BLaER1 (cell line): ENCODE measurements around the gene GTF3C1.

Source experiments
- H3K27ac ChIP-seq: shearing (Covaris generic); formaldehyde crosslinking; 2 replicates; pipeline ENCODE4 v1.8.1; 2022
- H3K27me3 ChIP-seq: shearing (Covaris generic); formaldehyde crosslinking; 2 replicates; pipeline ENCODE4 v1.8.1; 2022
- H3K36me3 ChIP-seq: shearing (Covaris generic); formaldehyde crosslinking; 2 replicates; pipeline ENCODE4 v1.8.1; 2022
- H3K4me1 ChIP-seq: shearing (Covaris generic); formaldehyde crosslinking; 2 replicates; pipeline ENCODE4 v1.8.1; 2022
- H3K4me2 ChIP-seq: shearing (Covaris generic); formaldehyde crosslinking; 2 replicates; pipeline ENCODE4 v1.8.1; 2022
- H3K4me3 ChIP-seq: shearing (Covaris generic); formaldehyde crosslinking; 2 replicates; pipeline ENCODE4 v1.8.1; 2022
- H3K9ac ChIP-seq: shearing (Covaris generic); formaldehyde crosslinking; 2 replicates; pipeline ENCODE4 v1.8.1; 2022
- H3K9me3 ChIP-seq: shearing (Covaris generic); formaldehyde crosslinking; 2 replicates; pipeline ENCODE4 v1.8.1; 2022
- H4K20me1 ChIP-seq: shearing (Covaris generic); formaldehyde crosslinking; 2 replicates; pipeline ENCODE4 v1.8.1; 2022
- Cebpa-rat ChIP-seq: shearing (Covaris generic); IDR thresholded peaks from 2 replicates; pipeline ENCODE4 v1.8.1; 2022

GTF3C1 gene

GRCh38 chr16:27425961-27426360, 123.8 kb downstream of the GTF3C1 start:
- H3K4me1 ChIP-seq: peaks cover 67% of the 10 kb centered on the region
- H3K4me2 ChIP-seq: peak overlapping the region; percentile 89
- H3K9ac ChIP-seq: no peak overlapping the region
- no peaks in the 10 kb centered on the region for H3K36me3 ChIP-seq
- peak overlapping the region; percentile 84; the same call in 1 of the 2 replicates for H3K27ac ChIP-seq
- no peak overlapping the region for H3K4me3 ChIP-seq
- peaks cover 21% of the 10 kb centered on the region for H3K9me3 ChIP-seq
- no peak for TF ChIP-seq Cebpa-rat
- H3K27me3 ChIP-seq: no peaks in the 10 kb centered on the region
- H4K20me1 ChIP-seq: no peaks in the 10 kb centered on the region

- Histone ChIP-seq H3K36me3 (no peaks in the 10 kb centered on the region), H3K27me3 (no peaks in the 10 kb centered on the region), H3K9me3 (peaks cover 24% of the 10 kb centered on the region), H3K9ac (no peak overlapping the region), H3K4me2 (peak overlapping the region; percentile 89; the same call in 1 of the 2 replicates), H4K20me1 (no peaks in the 10 kb centered on the region), H3K27ac (peak overlapping the region; percentile 84; the same call in 1 of the 2 replicates), H3K4me3 (no peak overlapping the region), H3K4me1 (peaks cover 57% of the 10 kb centered on the region)
- no peak for TF ChIP-seq Cebpa-rat
Observed at GRCh38 chr16:27424772-27425498, 124.8 kb downstream of the GTF3C1 start.

- Histone ChIP-seq H3K27me3 (no peaks in the 10 kb centered on the region), H3K4me2 (no peak overlapping the region), H3K27ac (no peak overlapping the region), H3K9ac (no peak overlapping the region), H3K9me3 (peaks cover 24% of the 10 kb centered on the region), H3K4me1 (peaks cover 29% of the 10 kb centered on the region), H3K4me3 (no peak overlapping the region), H4K20me1 (no peaks in the 10 kb centered on the region), H3K36me3 (no peaks in the 10 kb centered on the region)
- no peak for TF ChIP-seq Cebpa-rat
Observed at GRCh38 chr16:27421961-27422740, 127.6 kb downstream of the GTF3C1 start.

- TF ChIP-seq Cebpa-rat: no peak
- Histone ChIP-seq H3K27ac (no peak overlapping the region), H3K9me3 (peaks cover 12% of the 10 kb centered on the region), H3K4me3 (no peak overlapping the region), H3K27me3 (no peaks in the 10 kb centered on the region), H3K9ac (no peak overlapping the region), H4K20me1 (no peaks in the 10 kb centered on the region), H3K4me1 (no peaks in the 10 kb centered on the region), H3K36me3 (no peaks in the 10 kb centered on the region), H3K4me2 (no peak overlapping the region)
Observed at GRCh38 chr16:27417047-27417671, 132.6 kb downstream of the GTF3C1 start.

- Histone ChIP-seq H3K4me1 (no peaks in the 10 kb centered on the region), H3K9ac (no peak overlapping the region), H3K9me3 (no peaks in the 10 kb centered on the region), H3K36me3 (no peaks in the 10 kb centered on the region), H4K20me1 (no peaks in the 10 kb centered on the region), H3K27ac (no peak overlapping the region), H3K4me2 (no peak overlapping the region), H3K4me3 (no peak overlapping the region), H3K27me3 (no peaks in the 10 kb centered on the region)
- TF ChIP-seq Cebpa-rat: no peak
Observed at GRCh38 chr16:27414788-27415431, 134.8 kb downstream of the GTF3C1 start.

- no peak for TF ChIP-seq Cebpa-rat
- H3K4me1 ChIP-seq: no peaks in the 10 kb centered on the region
- H3K4me2 ChIP-seq: no peak overlapping the region
- no peak overlapping the region for H3K27ac ChIP-seq
- H3K4me3 ChIP-seq: no peak overlapping the region
- no peaks in the 10 kb centered on the region for H4K20me1 ChIP-seq
- no peak overlapping the region for H3K9ac ChIP-seq
- no peaks in the 10 kb centered on the region for H3K27me3 ChIP-seq
- no peaks in the 10 kb centered on the region for H3K9me3 ChIP-seq
- H3K36me3 ChIP-seq: no peaks in the 10 kb centered on the region
Observed at GRCh38 chr16:27413956-27414355, 135.8 kb downstream of the GTF3C1 start.

- no peak for TF ChIP-seq Cebpa-rat
- Histone ChIP-seq H3K27ac (no peak overlapping the region), H4K20me1 (no peaks in the 10 kb centered on the region), H3K9me3 (no peaks in the 10 kb centered on the region), H3K27me3 (no peaks in the 10 kb centered on the region), H3K4me1 (peaks cover 21% of the 10 kb centered on the region), H3K36me3 (no peaks in the 10 kb centered on the region), H3K4me2 (no peak overlapping the region), H3K4me3 (no peak overlapping the region), H3K9ac (no peak overlapping the region)
Observed at GRCh38 chr16:27410761-27411160, 139.0 kb downstream of the GTF3C1 start.
